Brain microvascular endothelial cell (primary cell): ENCODE results near the gene LIN52.

ENCODE experiments used
- DNase-seq: peaks from one replicate; pipeline ENCODE4 v3.0.0-alpha.2; 2020
- H3K27ac ChIP-seq: fragments of 250-450 bp; sonication (Bioruptor Pico); 2 replicates; pipeline ENCODE4 v1.5.1; 2020; ENCODE audit warnings: mild to moderate bottlenecking, moderate library complexity
- H3K27me3 ChIP-seq: fragments of 250-450 bp; sonication (Bioruptor Pico); replicated peaks from 2 replicates; pipeline ENCODE4 v1.5.1; 2020; ENCODE audit warnings: mild to moderate bottlenecking
- H3K36me3 ChIP-seq: fragments of 250-450 bp; sonication (Bioruptor Pico); replicated peaks from 2 replicates; pipeline ENCODE4 v1.5.1; 2020; ENCODE audit warnings: mild to moderate bottlenecking
- H3K4me3 ChIP-seq: 2 replicates; pipeline ENCODE4 v1.5.1; 2011; ENCODE audit warnings: low read depth, mild to moderate bottlenecking, control low read depth, low read length, moderate library complexity
- in situ Hi-C: cut with HindIII; loops from 2 replicates; pipeline ENCODE4 v1.10.0; 2017; ENCODE audit warnings: low sequenced_read_pairs, low pct_ligation_motif_present
- TF ChIP-seq, protein P1 (sequence below): IDR thresholded peaks from 2 replicates; pipeline ENCODE4 v1.5.1; 2011; ENCODE audit warnings: low read depth, mild to moderate bottlenecking, moderate library complexity, low read length, control low read depth, inconsistent platforms; ENCODE audit errors: missing control alignments

Gene LIN52

GRCh38 chr14:74176400-74176793, 91.6 kb downstream of the LIN52 start:
- Histone ChIP-seq H3K4me3 (no peak overlapping the region), H3K27me3 (no peaks in the 10 kb centered on the region), H3K27ac (no peak overlapping the region), H3K36me3 (no peaks in the 10 kb centered on the region)
- no peak for DNase-seq
- in situ Hi-C loops, result no loop called here
- TF ChIP-seq, protein P1, sequence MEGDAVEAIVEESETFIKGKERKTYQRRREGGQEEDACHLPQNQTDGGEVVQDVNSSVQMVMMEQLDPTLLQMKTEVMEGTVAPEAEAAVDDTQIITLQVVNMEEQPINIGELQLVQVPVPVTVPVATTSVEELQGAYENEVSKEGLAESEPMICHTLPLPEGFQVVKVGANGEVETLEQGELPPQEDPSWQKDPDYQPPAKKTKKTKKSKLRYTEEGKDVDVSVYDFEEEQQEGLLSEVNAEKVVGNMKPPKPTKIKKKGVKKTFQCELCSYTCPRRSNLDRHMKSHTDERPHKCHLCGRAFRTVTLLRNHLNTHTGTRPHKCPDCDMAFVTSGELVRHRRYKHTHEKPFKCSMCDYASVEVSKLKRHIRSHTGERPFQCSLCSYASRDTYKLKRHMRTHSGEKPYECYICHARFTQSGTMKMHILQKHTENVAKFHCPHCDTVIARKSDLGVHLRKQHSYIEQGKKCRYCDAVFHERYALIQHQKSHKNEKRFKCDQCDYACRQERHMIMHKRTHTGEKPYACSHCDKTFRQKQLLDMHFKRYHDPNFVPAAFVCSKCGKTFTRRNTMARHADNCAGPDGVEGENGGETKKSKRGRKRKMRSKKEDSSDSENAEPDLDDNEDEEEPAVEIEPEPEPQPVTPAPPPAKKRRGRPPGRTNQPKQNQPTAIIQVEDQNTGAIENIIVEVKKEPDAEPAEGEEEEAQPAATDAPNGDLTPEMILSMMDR, result no peak

GRCh38 chr14:74179856-74180255, 95.1 kb downstream of the LIN52 start:
- no peak for DNase-seq
- Histone ChIP-seq H3K27ac (no peak overlapping the region), H3K36me3 (no peaks in the 10 kb centered on the region), H3K27me3 (no peaks in the 10 kb centered on the region), H3K4me3 (no peak overlapping the region)
- in situ Hi-C loops, result no loop called here
- TF ChIP-seq, protein P1, result no peak

DNA sequence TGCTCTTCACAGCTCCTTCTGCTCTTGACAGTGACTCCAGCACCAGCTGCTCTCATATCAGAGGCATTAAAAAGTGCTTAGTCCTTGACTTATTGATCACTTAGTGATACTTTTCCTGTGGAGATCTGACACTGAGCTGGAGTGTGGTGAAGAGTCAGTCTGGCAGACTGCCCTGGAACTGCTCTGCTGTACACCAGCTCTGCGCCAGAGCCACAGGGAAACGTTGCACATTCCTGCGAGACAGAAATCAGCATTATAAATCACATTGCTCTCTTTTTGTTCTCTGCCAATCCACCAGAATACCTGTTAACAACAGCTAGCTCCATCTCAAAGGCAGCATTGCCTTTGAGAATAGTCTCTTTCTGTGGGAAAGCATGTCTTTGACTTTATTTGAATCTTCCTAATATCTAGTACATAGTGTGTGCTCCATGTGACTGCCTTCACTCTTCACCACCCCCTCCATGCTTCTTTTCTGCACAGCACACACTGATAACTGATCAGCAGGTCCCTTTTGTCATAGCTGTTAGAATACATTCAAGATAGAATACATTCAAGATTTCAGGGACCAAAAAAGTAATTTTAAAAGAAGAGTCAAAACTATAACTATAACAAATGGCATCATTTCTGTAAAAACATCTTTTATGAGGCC, 106.3 kb downstream of the LIN52 start:
- H3K36me3 ChIP-seq, result no peaks in the 10 kb centered on the region
- DNase-seq, result no peak
- H3K4me3 ChIP-seq, result no peak overlapping the region
- TF ChIP-seq, protein P1, result no peak
- in situ Hi-C loops, result no loop called here
- H3K27ac ChIP-seq, result no peak overlapping the region
- H3K27me3 ChIP-seq, result no peaks in the 10 kb centered on the region

DNA sequence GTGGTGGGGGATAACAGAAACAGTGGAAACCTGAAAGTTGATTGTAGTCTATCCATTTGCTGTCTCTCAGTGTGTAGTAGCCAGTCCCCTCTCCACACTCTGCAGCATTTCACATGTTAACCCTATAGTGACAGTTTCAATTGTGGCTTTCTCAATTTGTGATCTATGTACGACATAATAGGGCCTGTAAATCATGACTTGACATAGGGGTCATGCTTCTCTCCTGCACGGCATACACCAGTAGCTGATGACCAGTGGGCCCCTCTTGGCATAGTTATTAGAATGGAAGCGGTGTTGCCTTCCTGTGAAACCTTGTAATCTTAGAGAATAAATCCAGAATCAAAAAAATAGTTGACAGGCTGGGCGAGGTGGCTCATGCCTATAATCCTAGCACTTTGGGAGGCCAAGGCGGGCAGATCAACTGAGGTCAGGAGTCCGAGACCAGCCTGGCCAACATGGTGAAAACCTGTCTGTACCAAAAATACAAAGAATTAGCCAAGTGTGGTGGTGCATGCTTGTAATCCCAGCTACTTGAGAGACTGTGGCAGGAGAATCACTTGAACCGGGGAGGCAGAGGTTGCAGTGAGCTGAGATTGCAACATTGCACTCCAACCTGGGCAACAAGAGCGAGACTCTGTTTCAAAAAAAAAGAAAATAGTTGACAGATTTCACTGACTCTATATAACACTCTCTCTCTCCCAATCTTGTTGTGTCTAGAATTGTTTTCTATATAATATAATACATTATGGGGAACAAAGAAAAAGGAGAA, 109.9 kb downstream of the LIN52 start:
- TF ChIP-seq, protein P1, result no peak
- Histone ChIP-seq H3K4me3 (no peak overlapping the region), H3K27me3 (no peaks in the 10 kb centered on the region), H3K27ac (no peak overlapping the region), H3K36me3 (no peaks in the 10 kb centered on the region)
- DNase-seq, result no peak
- in situ Hi-C loops, result no loop called here

- DNase-seq, result no peak
- in situ Hi-C loops, result no loop called here
- H3K27ac ChIP-seq, result no peak overlapping the region
- no peaks in the 10 kb centered on the region for H3K27me3 ChIP-seq
- TF ChIP-seq, protein P1, result no peak
- H3K36me3 ChIP-seq, result no peaks in the 10 kb centered on the region
- H3K4me3 ChIP-seq, result no peak overlapping the region
Observed at GRCh38 chr14:74195623-74196022, 110.9 kb downstream of the LIN52 start.
